HG02981 (cell line): ENCODE measurements around the gene FHOD3.

ENCODE experiments used
- ATAC-seq: cut with Tn5 transposase; IDR thresholded peaks from one replicate; pipeline ENCODE4 v1.9.1; 2021; ENCODE audit warnings: mild to moderate bottlenecking, moderate library complexity; ENCODE audit not compliant: unreplicated experiment

The FHOD3 gene

DNA sequence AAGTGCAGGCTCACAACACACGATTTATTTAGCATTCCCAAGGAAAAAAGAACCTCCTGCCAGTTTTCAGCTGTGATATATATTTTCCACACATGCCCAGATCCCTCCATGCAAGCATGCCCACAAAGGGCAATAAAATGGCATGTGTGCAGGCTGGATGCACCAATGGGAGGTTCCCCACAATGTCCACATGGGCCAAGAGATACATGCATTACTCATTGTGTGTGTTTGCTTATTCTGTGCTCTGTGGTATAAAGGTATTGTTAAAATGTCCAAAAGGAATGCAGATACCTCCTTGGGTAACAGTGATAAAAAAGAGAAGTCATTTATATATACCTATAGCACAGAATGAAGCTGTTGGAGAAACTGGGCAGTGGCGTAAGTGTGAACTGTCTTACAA, 207.4 kb downstream of the FHOD3 start:
- no peak for ATAC-seq

DNA sequence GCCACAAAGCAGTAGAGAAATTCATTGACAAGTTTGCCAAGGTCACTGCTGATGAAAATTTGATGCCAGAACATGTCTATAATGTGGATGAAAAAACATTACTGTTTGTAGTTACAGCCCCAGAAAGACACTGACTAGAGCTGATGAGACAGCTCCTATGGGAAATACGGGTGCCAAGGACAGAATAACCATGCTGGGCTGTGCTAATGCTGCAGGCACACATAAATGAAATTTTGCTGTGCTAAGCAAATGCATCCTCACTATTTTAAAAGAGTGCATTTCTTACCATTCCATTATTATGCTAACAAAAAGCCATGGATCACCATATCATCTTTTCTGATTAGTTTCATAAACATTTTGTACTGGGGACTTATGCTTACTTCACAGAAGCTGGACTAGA, 208.2 kb downstream of the FHOD3 start:
- no peak for ATAC-seq

DNA sequence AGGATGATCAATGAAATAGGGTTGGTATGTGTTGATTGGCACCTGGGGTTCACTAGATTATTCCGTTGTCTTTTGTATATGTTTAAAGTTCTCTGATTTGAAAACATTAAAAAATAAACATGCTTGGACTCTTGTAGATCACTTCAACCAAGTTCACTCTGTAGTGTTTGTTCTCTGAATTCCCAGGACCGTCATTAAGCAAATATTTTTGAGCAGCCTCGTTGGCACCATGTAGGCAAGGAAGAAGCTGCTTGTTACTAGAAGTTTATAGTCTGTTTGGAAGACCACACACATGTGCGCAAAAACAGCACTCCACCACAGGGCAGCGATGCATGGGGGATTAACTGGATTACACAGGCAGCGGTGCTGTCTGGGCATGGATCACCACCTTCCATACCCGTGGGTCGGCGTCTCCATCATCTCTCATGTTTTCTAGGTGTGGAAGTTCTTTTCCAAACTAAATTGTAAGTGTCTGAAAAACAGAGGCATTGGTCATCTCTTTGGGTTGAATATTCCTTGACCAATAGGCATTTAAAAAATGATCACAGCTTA, 212.2 kb downstream of the FHOD3 start:
- no peak for ATAC-seq

DNA sequence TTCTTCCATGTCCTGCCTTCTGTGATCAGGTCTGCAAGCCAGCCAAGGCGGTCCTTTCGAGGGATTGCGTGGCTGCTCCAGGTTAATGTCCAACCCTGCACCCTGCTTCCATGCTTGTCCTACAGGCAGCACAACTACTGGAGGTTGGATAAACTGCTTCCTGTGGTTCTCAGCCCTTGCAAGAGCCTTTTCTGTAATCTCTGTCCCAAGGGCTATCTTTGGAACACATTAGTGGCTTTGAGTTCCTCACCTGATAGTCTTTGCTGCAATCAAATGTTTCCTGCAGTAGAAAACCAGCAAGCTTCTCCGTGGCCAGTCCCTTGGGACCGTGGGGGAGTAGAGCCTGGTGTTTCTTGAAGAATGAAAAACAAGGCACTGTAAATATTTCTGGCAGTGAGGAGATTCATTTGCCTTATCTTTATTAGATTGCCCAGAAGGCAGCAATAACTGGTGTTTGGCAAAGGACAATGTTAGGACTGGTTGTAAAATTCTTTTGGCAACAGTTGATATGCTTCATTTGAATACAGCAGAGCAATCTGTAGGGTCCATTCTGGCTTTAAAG, 214.4 kb downstream of the FHOD3 start:
- no peak for ATAC-seq

GRCh38 chr18:36513556-36513955, 216.0 kb downstream of the FHOD3 start:
- ATAC-seq, result no peak

DNA sequence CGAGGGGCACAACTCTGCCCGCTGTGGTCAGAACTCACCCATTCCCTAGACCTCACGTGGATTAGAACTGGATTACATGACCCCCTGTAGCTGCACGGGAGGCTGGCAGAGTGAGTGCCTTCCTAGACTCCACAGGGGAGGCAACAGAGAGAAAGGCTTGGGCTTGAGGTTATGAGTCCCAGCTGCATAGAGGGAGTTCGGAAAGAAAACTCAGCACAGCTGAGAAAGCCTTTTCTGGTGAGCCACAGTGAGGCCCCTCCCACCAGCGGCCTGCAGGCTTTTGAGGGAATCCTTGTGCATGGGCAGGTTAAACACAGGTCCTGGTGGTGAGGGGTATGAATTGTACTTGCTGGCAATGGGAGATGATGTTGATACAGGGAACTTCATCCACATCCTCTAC, 217.3 kb downstream of the FHOD3 start:
- no peak for ATAC-seq

DNA sequence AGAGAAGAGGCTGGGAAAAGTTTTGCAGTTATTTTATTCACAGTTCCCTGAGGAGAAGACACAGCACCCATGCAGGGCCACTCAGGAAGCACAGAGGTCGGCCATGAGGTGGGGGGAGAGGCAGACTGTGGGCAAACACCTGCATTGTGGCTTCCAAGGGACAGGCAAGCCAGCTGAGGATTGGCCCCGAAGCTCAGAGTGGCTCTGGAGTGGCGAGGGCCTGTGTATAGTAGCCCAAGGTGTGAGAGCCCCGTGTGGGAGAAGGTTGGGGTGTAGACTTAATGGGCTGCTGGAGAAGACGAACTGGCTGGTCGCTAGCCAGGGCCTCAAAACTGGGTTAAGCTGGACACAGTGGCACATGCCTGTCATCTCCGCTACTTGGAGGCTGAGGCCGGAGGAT, 218.7 kb downstream of the FHOD3 start:
- ATAC-seq, result no peak

GRCh38 chr18:36516726-36517125, 219.2 kb downstream of the FHOD3 start:
- ATAC-seq, result no peak

GRCh38 chr18:36518839-36519238, 221.3 kb downstream of the FHOD3 start:
- no peak for ATAC-seq

- no peak for ATAC-seq
Measured at GRCh38 chr18:36519358-36519757, 221.8 kb downstream of the FHOD3 start.

DNA sequence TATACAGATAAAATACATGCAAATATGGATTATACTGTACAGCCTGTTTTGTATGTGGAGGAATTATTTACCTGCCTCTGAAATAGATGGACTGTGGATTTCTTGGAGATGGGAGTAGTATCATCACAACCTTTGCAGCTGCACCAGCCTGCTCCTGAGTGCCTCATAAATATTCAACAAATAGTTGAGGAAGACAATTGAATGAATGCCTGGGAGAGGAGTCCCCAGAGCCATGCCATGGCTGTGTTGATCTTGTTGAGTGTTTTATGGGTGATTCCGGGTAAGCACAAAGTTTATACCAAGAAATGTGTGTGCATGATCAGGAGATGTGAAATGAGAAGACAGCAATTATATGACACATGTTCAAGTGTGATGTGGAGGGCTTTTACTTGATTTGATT, 225.0 kb downstream of the FHOD3 start:
- no peak for ATAC-seq

- no peak for ATAC-seq
Measured at GRCh38 chr18:36525913-36526312, 228.4 kb downstream of the FHOD3 start.

- no peak for ATAC-seq
Measured at GRCh38 chr18:36526611-36527010, 229.1 kb downstream of the FHOD3 start.

GRCh38 chr18:36527051-36527450, 229.5 kb downstream of the FHOD3 start:
- ATAC-seq, result no peak

- ATAC-seq, result no peak
Measured at GRCh38 chr18:36527740-36528455, 230.4 kb downstream of the FHOD3 start.

DNA sequence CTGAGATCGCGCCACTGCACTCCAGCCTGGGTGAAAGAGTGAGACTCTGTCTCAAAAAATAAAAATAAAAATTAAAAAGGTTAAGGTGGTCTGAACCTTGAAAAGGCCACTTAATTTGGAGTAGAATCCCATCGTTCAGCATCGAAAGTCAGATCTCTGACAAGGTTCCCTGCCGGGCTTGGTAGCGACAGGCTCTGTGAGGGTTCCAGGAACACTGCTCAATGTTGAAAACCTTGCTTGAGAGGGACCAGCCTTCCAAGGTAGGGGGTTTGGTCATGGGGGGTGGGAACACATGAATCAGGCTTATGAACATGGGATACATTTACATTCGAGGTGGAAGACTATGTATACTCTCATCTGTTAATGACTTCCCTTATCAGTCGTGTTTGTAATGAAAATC, 232.2 kb downstream of the FHOD3 start:
- no peak for ATAC-seq

DNA sequence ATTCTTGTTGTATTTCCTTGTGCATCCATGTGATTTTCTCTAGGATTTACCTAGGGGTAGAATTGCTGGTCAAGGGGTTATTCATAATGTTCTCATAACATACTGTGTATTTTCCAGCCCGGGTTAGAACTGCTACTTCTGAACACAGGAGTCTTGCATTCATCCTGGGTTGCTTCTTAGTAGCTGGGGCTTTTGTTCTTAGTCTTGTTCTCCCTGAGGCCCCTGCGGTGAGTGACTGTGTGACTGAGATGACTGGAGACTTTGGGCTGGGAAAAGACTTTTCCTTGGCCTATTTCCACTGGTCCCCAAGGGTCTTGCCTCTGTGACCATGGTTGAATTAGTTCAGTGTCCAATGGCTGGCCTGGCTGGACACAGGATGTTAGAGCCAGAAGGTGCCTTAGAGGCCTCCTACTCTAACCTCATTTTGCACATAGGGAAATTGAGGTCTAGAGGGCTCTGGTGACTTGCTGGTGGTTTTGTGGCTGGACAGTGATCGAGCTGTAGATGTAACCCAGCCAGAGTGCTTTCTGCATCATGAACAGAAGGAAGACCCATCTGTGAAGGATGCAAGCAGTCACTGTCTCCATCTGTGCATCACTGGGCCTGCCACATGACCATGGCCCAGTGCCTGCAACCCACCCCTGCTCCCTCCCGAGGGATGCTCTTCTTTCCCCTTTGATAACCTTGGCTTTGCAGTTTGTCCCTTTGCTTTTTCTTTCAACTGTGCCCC, 233.3 kb downstream of the FHOD3 start:
- no peak for ATAC-seq

GRCh38 chr18:36531636-36532035, 234.1 kb downstream of the FHOD3 start:
- no peak for ATAC-seq

DNA sequence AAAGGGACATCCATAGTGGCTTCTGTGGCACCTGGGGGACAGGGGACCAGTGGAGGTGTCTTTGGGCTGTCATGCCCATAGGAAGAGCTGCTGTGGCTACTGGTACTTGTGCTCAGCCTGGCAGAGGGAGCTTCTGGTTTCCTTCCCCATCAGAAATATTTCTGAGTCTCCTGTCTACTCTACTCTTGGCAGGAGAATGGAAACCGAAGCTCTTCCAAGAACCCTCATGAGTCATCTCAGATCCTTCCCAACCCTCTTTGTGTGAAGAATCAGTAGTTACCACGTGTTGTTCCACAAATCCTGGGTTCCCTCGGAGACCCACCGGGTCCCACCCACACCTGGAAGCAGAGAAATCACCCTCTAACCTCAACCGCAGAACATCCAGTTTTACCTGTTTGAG, 234.9 kb downstream of the FHOD3 start:
- no peak for ATAC-seq

GRCh38 chr18:36532815-36533214, 235.3 kb downstream of the FHOD3 start:
- ATAC-seq, result no peak

DNA sequence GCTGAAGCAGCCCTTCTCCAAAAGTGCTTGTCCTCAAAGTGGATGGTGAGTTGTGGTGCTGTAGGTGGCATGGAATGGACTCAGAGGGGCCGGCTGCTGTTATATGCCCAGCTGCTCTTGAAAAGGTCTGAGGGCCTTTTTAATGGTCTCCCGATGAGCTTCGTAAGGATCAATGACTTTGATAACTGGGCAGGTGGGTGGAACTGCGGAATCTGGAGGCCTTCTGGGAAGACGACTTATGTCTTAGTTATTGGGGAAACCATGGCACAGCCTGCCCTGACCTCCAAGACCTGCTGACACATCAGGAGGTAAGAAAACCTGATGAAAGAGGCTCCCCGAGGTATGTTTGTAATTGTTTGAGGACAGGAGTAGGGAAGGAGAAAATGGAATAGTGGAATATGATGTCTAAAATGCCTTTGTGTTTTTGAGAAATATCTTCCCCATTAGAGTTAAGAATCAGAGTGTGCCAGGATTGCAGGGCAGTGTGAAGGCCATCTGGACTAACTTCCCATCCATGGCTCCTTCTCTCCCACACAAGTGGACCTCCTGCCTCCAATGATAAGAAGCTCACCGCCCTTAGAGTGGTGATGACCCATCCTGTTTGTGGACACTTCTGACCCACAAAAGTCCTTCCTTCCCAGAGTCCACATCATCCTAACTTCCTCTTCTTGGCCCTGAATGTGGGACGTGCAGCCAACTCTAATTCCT, 236.1 kb downstream of the FHOD3 start:
- no peak for ATAC-seq
